Measurements from ENCODE around the gene PM20D1.
A peak's percentile ranks its signal among the peaks of the same experiment; 100 is the strongest.

PM20D1 gene

GRCh38 chr1:205800981-205801703 is 48.8 kb downstream of the PM20D1 start:
- H3K4me3 ChIP-seq (ENCODE audit: low read depth in 1 of 2, low read length in 2 of 2), result no peak overlapping the region
- no peaks in the 10 kb centered on the region for H3K9me3 ChIP-seq (ENCODE audit: low read length)
- H3K27me3 ChIP-seq (ENCODE audit: control insufficient read depth in 1 of 2, insufficient read depth in 2 of 2, low read length in 2 of 2), result no peaks in the 10 kb centered on the region
- H3K36me3 ChIP-seq (ENCODE audit: insufficient read depth, low read length), result peaks cover 42% of the 10 kb centered on the region
- peaks cover 27% of the 10 kb centered on the region for H3K4me1 ChIP-seq (ENCODE audit: insufficient read depth, low read length)
- no peak overlapping the region for H3K27ac ChIP-seq (ENCODE audit: low read depth, low read length)
- peak overlapping the region; percentile 21 for H3K9ac ChIP-seq (ENCODE audit: low read length)

- no peak overlapping the region for H3K27ac ChIP-seq (ENCODE audit: low read depth, low read length)
- no peak overlapping the region for H3K9ac ChIP-seq (ENCODE audit: low read length)
- H3K27me3 ChIP-seq (ENCODE audit: control insufficient read depth in 1 of 2, insufficient read depth in 2 of 2, low read length in 2 of 2), result no peaks in the 10 kb centered on the region
- H3K36me3 ChIP-seq (ENCODE audit: insufficient read depth, low read length), result peaks cover 49% of the 10 kb centered on the region
- H3K9me3 ChIP-seq (ENCODE audit: low read length), result no peaks in the 10 kb centered on the region
- peaks cover 21% of the 10 kb centered on the region for H3K4me1 ChIP-seq (ENCODE audit: insufficient read depth, low read length)
- H3K4me3 ChIP-seq (ENCODE audit: low read depth in 1 of 2, low read length in 2 of 2), result no peak overlapping the region
These were observed 49.5 kb downstream of the PM20D1 start for GRCh38 chr1:205800427-205800826.

GRCh38 chr1:205798577-205798976 is 51.4 kb downstream of the PM20D1 start:
- H3K4me1 ChIP-seq (ENCODE audit: insufficient read depth, low read length), result peaks cover 15% of the 10 kb centered on the region
- H3K27me3 ChIP-seq (ENCODE audit: control insufficient read depth in 1 of 2, insufficient read depth in 2 of 2, low read length in 2 of 2), result no peaks in the 10 kb centered on the region
- no peaks in the 10 kb centered on the region for H3K9me3 ChIP-seq (ENCODE audit: low read length)
- H3K36me3 ChIP-seq (ENCODE audit: insufficient read depth, low read length), result peaks cover 63% of the 10 kb centered on the region
- H3K4me3 ChIP-seq (ENCODE audit: low read depth in 1 of 2, low read length in 2 of 2), result no peak overlapping the region
- no peak overlapping the region for H3K27ac ChIP-seq (ENCODE audit: low read depth, low read length)
- no peak overlapping the region for H3K9ac ChIP-seq (ENCODE audit: low read length)

GRCh38 chr1:205797168-205797567 is 52.8 kb downstream of the PM20D1 start:
- Histone ChIP-seq H3K36me3 (ENCODE audit: insufficient read depth, low read length) (peaks cover 68% of the 10 kb centered on the region), H3K27me3 (ENCODE audit: control insufficient read depth in 1 of 2, insufficient read depth in 2 of 2, low read length in 2 of 2) (no peaks in the 10 kb centered on the region), H3K9ac (ENCODE audit: low read length) (no peak overlapping the region), H3K4me1 (ENCODE audit: insufficient read depth, low read length) (peaks cover 15% of the 10 kb centered on the region), H3K9me3 (ENCODE audit: low read length) (no peaks in the 10 kb centered on the region), H3K4me3 (ENCODE audit: low read depth in 1 of 2, low read length in 2 of 2) (no peak overlapping the region), H3K27ac (ENCODE audit: low read depth, low read length) (no peak overlapping the region)

GRCh38 chr1:205794011-205794730 is 55.8 kb downstream of the PM20D1 start:
- H3K36me3 ChIP-seq (ENCODE audit: insufficient read depth, low read length), result peaks cover 70% of the 10 kb centered on the region
- H3K4me1 ChIP-seq (ENCODE audit: insufficient read depth, low read length), result no peaks in the 10 kb centered on the region
- no peaks in the 10 kb centered on the region for H3K27me3 ChIP-seq (ENCODE audit: control insufficient read depth in 1 of 2, insufficient read depth in 2 of 2, low read length in 2 of 2)
- H3K27ac ChIP-seq (ENCODE audit: low read depth, low read length), result no peak overlapping the region
- H3K9me3 ChIP-seq (ENCODE audit: low read length), result no peaks in the 10 kb centered on the region
- no peak overlapping the region for H3K4me3 ChIP-seq (ENCODE audit: low read depth in 1 of 2, low read length in 2 of 2)
- no peak overlapping the region for H3K9ac ChIP-seq (ENCODE audit: low read length)

GRCh38 chr1:205792961-205793673 is 56.8 kb downstream of the PM20D1 start:
- Histone ChIP-seq H3K36me3 (ENCODE audit: insufficient read depth, low read length) (peaks cover 59% of the 10 kb centered on the region), H3K27me3 (ENCODE audit: control insufficient read depth in 1 of 2, insufficient read depth in 2 of 2, low read length in 2 of 2) (no peaks in the 10 kb centered on the region), H3K9ac (ENCODE audit: low read length) (no peak overlapping the region), H3K9me3 (ENCODE audit: low read length) (no peaks in the 10 kb centered on the region), H3K4me3 (ENCODE audit: low read depth in 1 of 2, low read length in 2 of 2) (no peak overlapping the region), H3K27ac (ENCODE audit: low read depth, low read length) (no peak overlapping the region), H3K4me1 (ENCODE audit: insufficient read depth, low read length) (no peaks in the 10 kb centered on the region)

GRCh38 chr1:205792481-205792881 is 57.5 kb downstream of the PM20D1 start:
- Histone ChIP-seq H3K9ac (ENCODE audit: low read length) (no peak overlapping the region), H3K27me3 (ENCODE audit: control insufficient read depth in 1 of 2, insufficient read depth in 2 of 2, low read length in 2 of 2) (no peaks in the 10 kb centered on the region), H3K36me3 (ENCODE audit: insufficient read depth, low read length) (peaks cover 53% of the 10 kb centered on the region), H3K27ac (ENCODE audit: low read depth, low read length) (no peak overlapping the region), H3K4me3 (ENCODE audit: low read depth in 1 of 2, low read length in 2 of 2) (no peak overlapping the region), H3K9me3 (ENCODE audit: low read length) (no peaks in the 10 kb centered on the region), H3K4me1 (ENCODE audit: insufficient read depth, low read length) (no peaks in the 10 kb centered on the region)

GRCh38 chr1:205791568-205792180 is 58.3 kb downstream of the PM20D1 start:
- H3K9ac ChIP-seq (ENCODE audit: low read length), result no peak overlapping the region
- H3K9me3 ChIP-seq (ENCODE audit: low read length), result no peaks in the 10 kb centered on the region
- no peak overlapping the region for H3K4me3 ChIP-seq (ENCODE audit: low read depth in 1 of 2, low read length in 2 of 2)
- H3K27me3 ChIP-seq (ENCODE audit: control insufficient read depth in 1 of 2, insufficient read depth in 2 of 2, low read length in 2 of 2), result no peaks in the 10 kb centered on the region
- no peak overlapping the region for H3K27ac ChIP-seq (ENCODE audit: low read depth, low read length)
- H3K4me1 ChIP-seq (ENCODE audit: insufficient read depth, low read length), result no peaks in the 10 kb centered on the region
- peaks cover 45% of the 10 kb centered on the region for H3K36me3 ChIP-seq (ENCODE audit: insufficient read depth, low read length)

GRCh38 chr1:205787287-205787916 is 62.5 kb downstream of the PM20D1 start:
- Histone ChIP-seq H3K36me3 (ENCODE audit: insufficient read depth, low read length) (peaks cover 15% of the 10 kb centered on the region), H3K9me3 (ENCODE audit: low read length) (no peaks in the 10 kb centered on the region), H3K4me3 (ENCODE audit: low read depth in 1 of 2, low read length in 2 of 2) (no peak overlapping the region), H3K27me3 (ENCODE audit: control insufficient read depth in 1 of 2, insufficient read depth in 2 of 2, low read length in 2 of 2) (no peaks in the 10 kb centered on the region), H3K27ac (ENCODE audit: low read depth, low read length) (no peak overlapping the region), H3K9ac (ENCODE audit: low read length) (no peak overlapping the region), H3K4me1 (ENCODE audit: insufficient read depth, low read length) (no peaks in the 10 kb centered on the region)

GRCh38 chr1:205786601-205787000 is 63.3 kb downstream of the PM20D1 start:
- Histone ChIP-seq H3K27ac (ENCODE audit: low read depth, low read length) (no peak overlapping the region), H3K4me3 (ENCODE audit: low read depth in 1 of 2, low read length in 2 of 2) (no peak overlapping the region), H3K4me1 (ENCODE audit: insufficient read depth, low read length) (no peaks in the 10 kb centered on the region), H3K9ac (ENCODE audit: low read length) (no peak overlapping the region), H3K27me3 (ENCODE audit: control insufficient read depth in 1 of 2, insufficient read depth in 2 of 2, low read length in 2 of 2) (no peaks in the 10 kb centered on the region), H3K36me3 (ENCODE audit: insufficient read depth, low read length) (peaks cover 11% of the 10 kb centered on the region), H3K9me3 (ENCODE audit: low read length) (no peaks in the 10 kb centered on the region)

GRCh38 chr1:205785446-205785845 is 64.5 kb downstream of the PM20D1 start:
- H3K27me3 ChIP-seq (ENCODE audit: control insufficient read depth in 1 of 2, insufficient read depth in 2 of 2, low read length in 2 of 2), result no peaks in the 10 kb centered on the region
- H3K27ac ChIP-seq (ENCODE audit: low read depth, low read length), result no peak overlapping the region
- no peaks in the 10 kb centered on the region for H3K9me3 ChIP-seq (ENCODE audit: low read length)
- peaks cover 9% of the 10 kb centered on the region for H3K36me3 ChIP-seq (ENCODE audit: insufficient read depth, low read length)
- H3K4me3 ChIP-seq (ENCODE audit: low read depth in 1 of 2, low read length in 2 of 2), result no peak overlapping the region
- H3K4me1 ChIP-seq (ENCODE audit: insufficient read depth, low read length), result no peaks in the 10 kb centered on the region
- H3K9ac ChIP-seq (ENCODE audit: low read length), result no peak overlapping the region
